Sigmoid colon (tissue), 4 donors: ENCODE data around the gene LAMP5.

Source experiments
- CTCF ChIP-seq, 4 experiments: fragments of 450-650 bp in 3 of 4; fragments of 200-600 bp in 1 of 4; IDR thresholded peaks; one replicate each; pipeline ENCODE4 v1.5.1; 2016 to 2019; ENCODE audit warnings: antibody characterized with exemption in 4 of 4, mild to moderate bottlenecking in 3 of 4, moderate library complexity in 2 of 4
- EP300 ChIP-seq, 4 donors: sonication (generic); formaldehyde crosslinking; IDR thresholded peaks; one replicate each; pipeline ENCODE4 v1.6.1; 2017; ENCODE audit warnings: antibody characterized with exemption in 4 of 4
- POLR2A ChIP-seq, 2 donors: fragments of 450-650 bp; IDR thresholded peaks; one replicate each; pipeline ENCODE4 v1.6.1; 2016; ENCODE audit warnings: antibody characterized with exemption in 2 of 2, mild to moderate bottlenecking in 2 of 2, moderate library complexity in 2 of 2

- TF ChIP-seq CTCF (IDR thresholded peaks at IDR 0.05) = no peak
- no peak for TF ChIP-seq POLR2A (IDR thresholded peaks at IDR 0.05)
- no peak for TF ChIP-seq EP300 (IDR thresholded peaks at IDR 0.05)
Measured at GRCh38 chr20:9576695-9577094, 62.3 kb downstream of the LAMP5 start.
